Measurements from ENCODE around the gene SEC14L2.

Gene SEC14L2

DNA sequence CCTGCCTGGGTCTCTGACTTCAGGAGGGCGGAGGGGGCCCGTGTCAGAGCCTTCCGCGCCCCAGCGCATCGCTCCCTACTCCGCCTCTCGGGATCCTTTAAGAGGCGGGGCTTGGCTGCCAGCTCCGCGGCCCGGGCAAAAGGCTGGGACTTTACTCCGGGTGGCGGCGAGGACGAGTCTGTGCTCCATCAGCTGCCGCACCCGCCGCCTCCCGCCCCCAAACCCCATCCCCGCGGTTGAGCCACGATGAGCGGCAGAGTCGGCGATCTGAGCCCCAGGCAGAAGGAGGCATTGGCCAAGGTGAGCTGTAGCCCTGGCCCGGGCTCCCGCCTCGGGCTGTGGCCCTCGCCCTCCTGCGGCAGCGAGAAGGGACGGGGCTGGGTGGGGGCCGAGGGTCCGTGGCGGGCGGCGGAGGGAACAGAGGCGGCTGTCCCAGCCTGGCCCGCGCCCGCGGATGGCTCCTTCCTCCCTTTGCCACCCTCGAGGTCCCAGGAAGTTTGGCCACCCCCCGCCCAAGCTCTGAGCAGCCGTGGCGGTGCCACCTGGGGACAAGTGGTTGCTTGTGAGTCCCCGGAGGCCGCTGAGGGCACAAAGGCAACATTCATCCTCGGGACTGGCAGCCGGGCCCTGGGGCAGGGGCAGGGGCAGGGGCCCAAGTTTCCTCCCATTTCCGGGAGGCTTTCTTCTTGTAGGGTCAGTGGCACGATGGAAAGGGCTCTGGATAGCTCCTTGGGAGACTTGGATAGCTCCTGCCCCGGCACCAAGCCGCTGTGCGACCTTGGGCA lies at the start of gene SEC14L2:
Gene SEC14L2 (plus strand): TSS at position 148 of the 785 bp plus-strand sequence. CDS start 99 bp downstream, at position 247.
- peak in 1 of 2 donors; percentile 55 for DNase-seq (ENCODE audit: low read depth in 2 of 2)

DNA sequence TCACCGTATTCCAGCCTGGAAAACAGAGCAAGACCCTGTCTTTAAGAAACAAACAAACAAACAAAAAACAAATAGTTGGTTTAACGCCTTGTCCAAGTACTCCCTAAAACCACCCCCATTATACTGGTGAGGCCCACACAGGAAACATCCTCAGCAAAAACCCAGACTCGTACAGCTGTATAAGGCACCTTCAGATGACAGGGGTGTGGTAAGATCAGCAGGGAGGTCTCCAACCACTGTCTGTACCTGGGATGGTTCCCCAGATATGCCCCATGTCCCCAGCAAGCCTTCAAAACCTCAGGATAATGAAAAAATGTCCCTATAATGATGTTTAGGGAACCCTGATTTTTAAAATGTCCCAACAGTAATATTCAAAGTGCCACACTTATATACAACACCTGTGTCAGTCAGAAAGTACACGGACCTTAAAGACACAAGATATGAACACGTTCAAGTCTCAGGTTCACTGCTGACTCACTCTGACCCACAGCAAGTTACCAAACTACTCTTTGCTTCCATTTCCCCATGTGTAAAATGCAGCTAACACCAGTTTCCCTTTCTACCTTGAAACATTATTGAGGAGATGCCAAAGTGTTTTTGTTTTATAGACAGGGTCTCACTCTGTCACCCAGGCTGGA lies 49.4 kb upstream of the SEC14L2 start:
- DNase-seq (ENCODE audit: low read depth in 2 of 2): no peak

DNA sequence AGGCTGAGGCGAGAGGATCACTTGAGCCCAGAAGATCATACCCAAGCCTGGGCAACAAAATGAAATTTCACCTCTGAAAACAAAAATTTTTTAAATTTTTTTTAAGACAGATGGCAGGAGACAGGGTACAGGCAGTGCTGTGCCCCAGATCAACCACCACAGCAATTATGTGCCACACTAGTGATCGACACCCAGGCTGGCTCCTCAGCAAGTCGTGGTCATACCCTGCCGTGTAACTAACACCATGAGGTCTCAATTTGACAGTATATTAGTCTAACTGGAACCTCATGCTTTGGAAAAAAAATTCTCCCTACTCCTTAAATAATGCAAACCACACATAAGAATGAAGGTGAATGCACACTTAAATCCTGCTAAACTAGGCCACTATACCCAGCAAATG lies 48.4 kb upstream of the SEC14L2 start:
- DNase-seq (ENCODE audit: low read depth in 2 of 2): no peak

DNA sequence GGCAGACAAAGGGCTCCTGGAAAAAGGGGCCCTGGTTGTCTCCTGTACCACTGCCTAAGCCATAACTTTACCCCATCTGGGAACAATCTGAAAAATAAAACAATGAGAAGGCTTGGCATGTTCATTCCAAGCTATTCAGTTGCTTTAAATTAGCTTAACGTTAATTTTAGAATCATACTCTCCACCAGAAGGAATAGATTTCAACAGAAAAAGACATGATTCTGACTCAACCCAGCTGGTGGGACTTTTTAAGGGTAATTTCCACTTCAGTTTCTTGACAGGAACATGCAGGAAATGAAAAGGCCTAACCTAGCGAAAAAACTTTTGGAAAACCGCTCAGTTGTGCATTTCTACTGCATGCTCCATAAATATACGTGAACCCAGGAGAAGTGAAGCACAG lies 48.0 kb upstream of the SEC14L2 start:
- DNase-seq (ENCODE audit: low read depth in 2 of 2): no peak

DNA sequence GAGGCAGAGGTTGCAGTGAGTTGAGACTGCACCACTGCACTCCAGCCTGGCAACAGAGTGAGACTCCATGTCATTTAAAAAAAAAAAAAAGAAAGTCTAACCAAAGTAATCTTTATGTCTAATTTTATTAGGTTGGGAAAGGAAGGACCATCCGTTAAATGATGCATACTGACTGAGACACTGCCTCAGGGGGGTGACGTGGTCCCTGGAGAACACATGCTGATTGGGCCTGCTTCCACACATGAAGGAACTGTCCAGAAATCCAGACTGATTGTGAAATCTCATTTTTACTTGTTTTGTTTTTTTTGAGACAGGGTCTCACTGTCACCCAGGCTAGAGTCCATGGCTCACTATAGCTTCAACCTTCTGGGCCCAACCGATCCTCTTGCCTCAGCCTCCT lies 45.6 kb upstream of the SEC14L2 start:
- no peak for DNase-seq (ENCODE audit: low read depth in 2 of 2)

DNA sequence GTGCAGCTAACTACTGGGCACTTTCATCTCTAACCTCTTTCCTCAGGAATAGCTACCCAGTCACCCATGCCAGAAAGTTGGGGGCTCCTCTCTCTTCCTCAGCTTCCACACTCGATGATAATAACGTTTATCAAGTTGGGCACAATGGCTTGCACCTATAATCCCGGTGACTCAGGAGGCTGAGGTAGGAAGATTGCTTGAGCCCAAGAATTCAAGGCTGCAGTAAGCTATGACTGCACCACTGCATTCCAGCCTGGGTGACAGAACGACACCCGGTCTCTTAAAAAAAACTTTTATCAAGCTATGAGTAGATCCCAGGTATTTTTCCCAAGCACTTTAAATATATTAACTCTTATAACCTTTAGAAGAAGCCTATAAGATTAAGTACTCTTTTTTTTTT lies 42.2 kb upstream of the SEC14L2 start:
- no peak for DNase-seq (ENCODE audit: low read depth in 2 of 2)

DNA sequence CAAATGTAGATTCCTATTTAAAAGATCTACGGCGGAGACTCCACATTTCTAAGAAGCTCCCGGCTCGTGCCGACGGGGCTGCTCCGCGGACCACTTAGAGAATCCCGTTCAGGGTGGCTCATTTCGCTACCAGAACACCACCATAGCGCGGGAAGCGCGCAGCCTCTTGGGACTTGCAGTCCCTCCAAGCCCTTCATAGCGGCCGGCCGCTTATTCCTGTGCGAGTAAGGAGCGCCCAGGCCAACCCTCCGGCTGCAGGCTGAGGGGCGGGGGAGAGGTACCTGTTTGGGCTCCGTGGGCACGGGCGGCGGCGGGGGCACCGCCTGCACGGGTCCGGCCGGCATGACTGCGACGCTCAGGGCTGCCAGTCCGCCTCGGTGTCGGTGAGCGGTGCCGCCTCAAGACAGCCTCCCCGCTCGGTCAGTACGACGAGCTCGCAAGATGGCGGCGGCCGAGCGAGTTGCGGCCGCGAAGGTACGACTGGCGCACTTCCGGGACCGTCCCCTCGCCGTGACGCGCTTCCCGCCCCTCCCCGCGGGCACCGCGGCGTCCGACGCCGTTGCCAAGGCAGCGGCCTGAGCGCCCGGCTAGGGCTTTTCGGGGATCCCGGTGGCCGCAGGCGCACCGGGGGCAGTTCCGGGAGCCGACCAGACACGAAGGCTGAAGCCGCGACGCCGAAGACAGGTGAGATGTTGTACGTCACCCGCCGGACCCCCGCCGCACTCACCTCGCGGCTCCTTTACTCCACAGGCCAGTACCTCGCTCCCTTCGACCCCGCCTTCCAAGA lies 40.2 kb upstream of the SEC14L2 start, which contains the start of the genes CCDC157 and SF3A1:
Gene CCDC157 (plus strand): TSS at position 559 of the 787 bp plus-strand sequence. CDS start 8,994 bp downstream, outside the sequence.
Gene SF3A1 (minus strand): TSS at position 446 of the 787 bp plus-strand sequence. CDS start 102 bp downstream, at position 344.
- DNase-seq (ENCODE audit: low read depth in 2 of 2): peak; percentile 84 to 85

DNA sequence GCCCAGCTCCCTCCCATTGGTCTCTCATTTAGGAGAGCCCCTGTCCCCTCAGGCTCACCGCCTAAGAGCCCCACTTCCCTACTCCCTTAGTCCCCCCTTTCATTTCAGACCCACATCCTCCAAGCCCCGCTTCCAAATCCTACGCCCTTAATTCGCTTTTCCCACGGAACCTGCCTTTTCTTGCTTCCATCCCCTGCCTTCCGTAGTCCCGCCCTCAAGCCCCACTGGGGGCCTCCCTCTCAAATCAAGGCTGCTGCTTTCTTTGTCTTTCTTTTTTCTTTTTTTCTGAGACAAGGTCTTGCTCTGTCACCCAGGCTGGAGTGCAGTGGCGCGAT lies 39.6 kb upstream of the SEC14L2 start:
- DNase-seq (ENCODE audit: low read depth in 2 of 2): peak in 1 of 2 donors; percentile 14

DNA sequence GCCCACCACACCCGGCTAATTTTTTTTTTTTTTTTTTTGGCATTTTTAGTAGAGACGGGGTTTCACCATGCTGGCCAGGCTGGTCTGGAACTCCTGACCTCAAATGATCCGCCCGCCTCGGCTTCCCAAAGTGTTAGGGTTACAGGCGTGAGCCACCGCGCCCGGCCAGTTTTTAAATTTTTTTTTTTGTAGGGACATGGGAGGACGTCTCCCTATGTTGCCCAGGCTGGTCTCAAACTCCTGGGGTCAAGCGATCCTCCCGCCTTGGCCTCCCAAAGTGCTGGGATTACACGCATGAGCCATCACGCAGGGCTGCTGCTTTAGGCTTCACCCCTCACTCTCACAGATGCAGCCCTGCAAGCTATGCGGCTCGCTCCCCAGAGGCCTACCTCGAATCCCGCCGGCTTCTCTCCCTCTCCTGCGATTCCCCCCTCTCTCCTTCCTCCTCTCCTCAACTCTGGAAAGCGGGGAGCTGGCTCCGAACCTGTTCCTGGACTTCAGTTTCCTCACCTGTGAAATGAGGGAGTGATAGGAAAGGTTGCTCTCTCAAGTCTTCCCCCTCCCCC lies 39.1 kb upstream of the SEC14L2 start:
- no peak for DNase-seq (ENCODE audit: low read depth in 2 of 2)

DNA sequence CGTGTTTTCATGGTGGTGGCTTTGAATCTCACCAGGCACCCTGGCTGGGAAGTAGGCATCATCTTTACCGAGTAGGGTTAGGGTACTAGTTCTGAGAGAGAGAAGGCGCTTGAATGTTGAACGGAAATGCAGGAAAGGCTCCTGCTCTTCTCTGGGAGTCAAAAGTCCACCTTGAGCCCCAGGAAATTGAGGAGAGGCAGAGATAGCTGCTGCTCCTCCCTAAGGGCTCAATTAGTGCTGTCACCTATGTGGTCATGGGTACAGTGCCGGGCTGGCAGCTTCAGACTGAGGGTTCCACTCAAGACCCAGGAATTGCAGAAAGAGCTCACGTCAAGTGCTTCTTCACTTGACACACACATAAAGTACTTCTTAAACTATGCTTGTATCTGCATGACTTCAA lies 38.3 kb upstream of the SEC14L2 start:
- no peak for DNase-seq (ENCODE audit: low read depth in 2 of 2)

DNA sequence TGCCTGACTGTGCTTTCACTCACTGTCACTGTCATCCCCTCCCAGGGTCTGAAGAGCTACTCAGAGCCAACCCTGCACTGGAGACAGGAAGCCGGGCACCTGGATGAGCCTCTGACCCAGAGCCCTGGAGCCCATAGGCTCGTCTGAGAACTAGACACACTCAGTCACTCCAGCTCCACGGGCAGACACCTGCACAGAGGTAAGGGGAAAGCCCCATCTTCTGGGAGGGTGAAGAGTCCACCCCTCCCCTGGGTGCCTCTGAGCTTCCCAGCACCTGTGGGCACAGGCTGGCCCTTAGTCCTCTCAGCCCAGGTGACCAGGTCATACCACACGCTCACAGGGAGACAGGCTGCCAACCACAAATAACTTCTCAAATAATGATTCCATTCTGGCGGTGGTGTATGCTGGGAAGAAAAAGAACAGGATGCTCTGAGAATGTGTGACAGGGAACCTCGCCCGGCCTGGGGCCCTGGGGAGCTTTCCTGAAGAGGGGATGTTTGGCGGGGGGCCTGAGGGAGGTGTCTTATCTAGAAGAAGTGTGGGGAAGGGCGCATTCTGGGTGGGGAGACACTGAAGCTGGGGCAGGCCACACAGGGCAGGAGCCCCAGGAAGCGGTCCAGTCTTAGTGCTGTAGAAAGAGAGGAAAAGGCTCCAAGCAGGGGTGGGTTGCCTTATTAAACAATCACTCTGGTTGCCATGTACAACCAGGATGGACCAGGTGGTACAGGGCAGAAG lies 34.7 kb upstream of the SEC14L2 start:
- no peak for DNase-seq (ENCODE audit: low read depth in 2 of 2)

DNA sequence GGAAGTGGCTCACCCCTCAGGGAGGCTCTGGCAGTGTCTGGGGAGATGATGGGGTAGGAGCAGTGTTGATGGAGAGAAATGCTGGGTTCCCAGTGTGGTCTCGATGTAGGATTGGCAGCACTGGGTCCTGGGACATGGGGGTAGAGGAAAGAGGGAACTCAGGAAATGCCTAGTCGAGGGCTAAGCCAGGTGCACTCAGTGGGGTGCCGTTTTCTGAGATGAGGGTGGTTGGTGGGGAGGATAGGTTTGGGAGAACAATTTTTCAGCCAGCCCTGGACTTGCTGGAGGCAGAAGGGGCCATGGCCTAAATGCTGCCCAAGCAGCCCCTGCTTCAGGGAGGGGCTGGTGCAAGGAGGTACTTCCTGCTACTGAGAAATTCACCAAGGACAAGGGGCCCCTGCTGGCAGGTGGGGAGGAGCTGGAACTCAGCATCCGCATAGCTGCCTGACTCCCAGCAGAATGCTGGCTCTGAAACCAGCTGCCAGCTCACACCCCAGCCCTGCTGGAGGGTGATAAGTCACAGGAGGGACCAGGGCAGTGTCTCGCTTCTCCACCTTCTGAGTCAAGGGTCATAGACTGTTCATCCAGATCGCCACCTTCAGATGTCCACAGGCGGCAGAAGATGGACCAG lies 34.1 kb upstream of the SEC14L2 start:
- no peak for DNase-seq (ENCODE audit: low read depth in 2 of 2)

DNA sequence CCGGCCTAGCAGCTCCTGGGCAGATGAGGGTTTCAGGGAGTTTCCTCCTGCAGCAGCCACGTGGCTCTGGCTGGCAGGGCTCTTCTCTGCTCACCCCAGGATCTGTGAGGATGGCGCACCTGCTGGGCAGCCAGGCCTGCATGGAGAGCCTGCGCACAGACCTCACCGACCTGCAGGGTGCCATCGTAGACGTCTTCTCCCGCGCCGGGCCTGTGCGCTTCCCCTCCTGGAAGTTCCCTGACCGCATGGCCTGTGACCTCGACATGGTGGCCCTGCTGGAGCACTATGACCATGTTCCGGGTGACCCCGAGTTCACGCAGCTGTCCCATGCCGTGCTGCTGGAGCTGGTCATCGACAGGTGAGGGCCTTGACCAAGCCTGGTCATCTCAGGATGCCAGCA lies 30.9 kb upstream of the SEC14L2 start:
- DNase-seq (ENCODE audit: low read depth in 2 of 2): no peak

DNA sequence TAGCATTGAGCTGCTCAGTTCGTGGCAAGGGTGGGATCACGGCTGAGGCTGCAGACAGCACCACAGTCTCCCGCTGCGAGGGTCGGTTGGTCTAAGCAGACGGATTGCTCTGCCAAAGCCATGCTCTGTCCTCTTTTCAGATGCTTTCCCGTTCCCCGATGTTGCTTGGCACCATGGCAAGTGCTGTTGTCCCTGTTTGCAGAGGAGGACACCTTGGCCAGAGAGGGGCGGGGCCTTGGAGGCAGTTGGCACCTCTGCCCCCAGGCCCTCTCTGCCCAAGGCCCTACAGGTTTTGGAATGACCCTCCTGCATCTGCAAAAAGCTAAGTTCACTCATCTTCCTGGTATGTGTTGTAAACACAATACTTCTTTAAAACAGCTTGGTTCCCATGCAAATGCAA lies 28.4 kb upstream of the SEC14L2 start:
- no peak for DNase-seq (ENCODE audit: low read depth in 2 of 2)

DNA sequence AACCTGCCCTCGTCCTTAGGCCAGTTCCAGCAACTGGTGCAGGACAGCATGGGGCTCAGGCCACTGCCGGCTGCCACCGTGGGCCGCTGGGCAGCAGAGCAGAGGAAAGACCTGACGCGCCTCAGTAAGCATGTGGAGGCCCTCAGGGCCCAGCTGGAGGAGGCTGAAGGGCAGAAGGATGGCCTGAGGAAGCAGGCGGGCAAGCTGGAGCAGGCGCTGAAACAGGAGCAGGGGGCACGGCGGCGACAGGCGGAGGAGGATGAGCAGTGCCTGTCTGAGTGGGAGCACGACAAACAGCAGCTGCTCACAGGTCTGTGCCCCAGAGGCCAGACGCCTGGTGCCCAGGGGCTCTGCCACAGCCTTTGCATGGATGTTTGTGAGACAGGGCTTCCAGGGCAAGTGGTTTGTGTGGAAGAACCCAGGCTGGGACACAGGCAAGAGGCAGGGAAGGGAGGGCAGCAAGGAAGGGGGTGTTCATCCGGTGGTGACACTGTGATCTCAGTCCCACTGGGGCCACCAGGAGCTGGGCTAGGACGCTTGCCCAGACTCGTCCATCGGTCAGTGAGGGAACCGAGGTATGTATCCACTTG lies 26.1 kb upstream of the SEC14L2 start:
- DNase-seq (ENCODE audit: low read depth in 2 of 2): no peak

DNA sequence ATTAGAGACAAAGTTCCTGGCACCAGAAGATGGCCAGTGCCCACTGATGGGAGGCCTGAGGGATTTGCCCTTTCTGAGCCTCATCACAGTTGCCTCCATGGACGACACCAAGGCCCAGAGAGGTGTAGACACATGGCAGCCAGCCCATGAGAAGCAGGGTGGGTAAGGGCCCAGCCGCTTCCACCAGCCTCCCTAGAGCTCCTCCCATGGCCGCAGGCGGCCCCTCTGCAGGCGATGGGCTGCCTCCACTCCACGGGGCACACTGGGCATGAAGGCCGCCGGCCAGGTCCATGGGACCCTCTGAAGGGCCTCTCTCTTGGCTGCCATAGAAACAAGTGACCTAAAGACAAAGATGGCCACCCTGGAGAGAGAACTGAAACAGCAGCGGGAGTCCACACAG lies 25.5 kb upstream of the SEC14L2 start:
- no peak for DNase-seq (ENCODE audit: low read depth in 2 of 2)

DNA sequence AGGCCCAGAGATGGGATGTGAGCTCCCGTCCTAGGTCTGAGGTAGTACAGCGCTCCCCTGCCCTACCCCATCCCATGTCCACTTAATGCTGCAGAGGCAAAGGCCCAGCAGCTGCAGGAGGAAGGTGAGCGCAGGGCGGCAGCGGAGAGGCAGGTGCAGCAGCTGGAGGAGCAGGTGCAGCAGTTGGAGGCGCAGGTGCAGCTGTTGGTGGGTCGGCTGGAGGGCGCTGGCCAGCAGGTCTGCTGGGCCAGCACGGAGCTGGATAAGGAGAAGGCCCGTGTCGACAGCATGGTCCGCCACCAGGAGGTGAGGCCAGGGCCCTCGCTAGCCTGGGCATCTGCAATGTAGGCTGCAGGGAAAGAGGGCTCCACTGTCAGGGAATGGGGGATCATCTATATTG lies 24.8 kb upstream of the SEC14L2 start:
- DNase-seq (ENCODE audit: low read depth in 2 of 2): no peak

DNA sequence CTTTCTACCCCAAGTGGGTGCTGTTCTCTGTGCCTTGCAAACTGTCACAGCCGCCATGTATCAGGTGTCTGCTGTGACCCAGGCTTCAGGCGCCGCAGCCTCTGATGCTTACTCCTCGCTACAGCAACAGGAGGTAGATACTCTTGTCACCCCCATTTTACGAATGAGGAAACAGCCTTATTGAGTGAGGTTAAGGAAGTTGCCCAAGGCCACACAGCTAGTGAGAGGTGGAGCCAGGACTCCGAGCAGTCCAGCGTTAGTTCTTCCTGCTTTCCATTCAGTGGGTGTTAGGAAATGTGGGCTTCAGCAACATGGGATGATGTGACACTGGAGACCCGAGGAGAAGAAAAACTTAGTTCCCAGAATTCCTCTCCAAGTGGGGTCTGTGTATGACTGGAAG lies 23.9 kb upstream of the SEC14L2 start:
- DNase-seq (ENCODE audit: low read depth in 2 of 2): no peak

DNA sequence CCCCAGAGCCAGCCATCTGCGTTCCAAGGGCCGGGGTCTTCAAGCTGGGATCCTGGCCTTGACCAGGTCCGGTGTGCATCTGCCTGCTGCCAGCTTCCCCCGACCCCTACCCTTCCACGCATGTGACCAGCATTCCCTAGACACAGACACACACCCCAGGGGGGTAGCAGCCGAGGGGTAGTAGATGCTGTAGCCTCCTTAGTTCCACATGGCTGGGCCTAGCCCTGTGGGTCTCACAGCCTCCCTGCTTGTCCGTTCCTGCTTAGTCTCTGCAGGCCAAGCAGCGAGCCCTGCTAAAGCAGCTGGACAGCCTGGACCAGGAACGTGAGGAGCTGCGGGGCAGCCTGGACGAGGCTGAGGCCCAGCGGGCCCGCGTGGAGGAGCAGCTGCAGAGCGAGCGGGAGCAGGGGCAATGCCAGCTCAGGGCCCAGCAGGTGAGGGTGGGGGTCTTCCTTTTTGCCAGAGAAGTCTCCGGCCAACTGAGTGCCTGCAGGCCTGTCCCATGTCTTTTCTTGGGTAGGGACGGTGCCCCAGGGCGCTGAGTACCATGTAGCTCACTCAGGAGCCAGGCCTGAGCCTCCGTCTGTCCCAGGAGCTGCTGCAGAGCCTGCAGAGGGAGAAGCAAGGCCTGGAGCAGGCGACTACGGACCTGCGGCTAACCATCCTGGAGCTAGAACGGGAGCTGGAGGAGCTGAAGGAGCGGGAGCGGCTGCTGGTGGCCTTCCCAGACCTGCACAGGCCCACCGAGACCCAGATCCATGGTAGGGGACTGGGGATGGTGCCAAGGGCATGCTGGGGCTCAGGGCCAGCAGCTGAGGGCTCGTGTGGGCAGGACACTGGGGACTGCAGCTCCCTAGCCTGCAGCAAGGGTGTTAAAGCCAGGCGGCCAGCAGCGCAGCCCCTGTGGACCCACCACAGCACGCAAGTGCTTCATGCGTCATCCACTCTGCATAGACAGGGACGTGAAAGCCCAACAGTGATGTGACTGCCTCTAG lies 23.2 kb upstream of the SEC14L2 start:
- no peak for DNase-seq (ENCODE audit: low read depth in 2 of 2)

Measured in stimulated activated CD4-positive, alpha-beta T cell treated with anti-CD3 and anti-CD28 coated beads, Interleukin-15, amount 100 ng/mL, for 48 hours (primary cell).